ENCODE results near the gene ZNF799.
"Not testable (repeated sequence)": the region's sequence is repeated elsewhere in the genome, so short reads cannot be mapped to it uniquely, and the experiment has no call there.

The ZNF799 gene

GRCh38 chr19:12362236-12362635, 38.8 kb downstream of the ZNF799 start:
- DNase-seq (ENCODE audit: low spot score), result not testable (repeated sequence)

- no peak for DNase-seq (ENCODE audit: low spot score)
Measured at GRCh38 chr19:12353375-12353774, 47.7 kb downstream of the ZNF799 start.

GRCh38 chr19:12350890-12351197, 50.2 kb downstream of the ZNF799 start:
- DNase-seq (ENCODE audit: low spot score), result no peak

GRCh38 chr19:12350185-12350889, 50.7 kb downstream of the ZNF799 start:
- DNase-seq (ENCODE audit: low spot score), result no peak

- no peak for DNase-seq (ENCODE audit: low spot score)
Measured at GRCh38 chr19:12346896-12347295, 54.2 kb downstream of the ZNF799 start.

- no peak for DNase-seq (ENCODE audit: low spot score)
Measured at GRCh38 chr19:12345197-12345596, 55.9 kb downstream of the ZNF799 start.
